ENCODE measurements around the gene TRAF3IP3.

GRCh38 chr1:209720826-209721225 is 35.0 kb upstream of the TRAF3IP3 start:
- TF ChIP-seq POLR2A (IDR thresholded peaks at IDR 0.05), result no peak
- no peak for TF ChIP-seq CTCF (IDR thresholded peaks at IDR 0.05)

All from esophagus squamous epithelium (tissue), 4 donors.